Progenitor cell of endocrine pancreas (in vitro differentiated cells): Measurements from ENCODE around the gene LDOC1. TPM values are rescaled to one million over a fixed set of nuclear protein-coding genes. Genes with fewer than 3 reads are reported as not detected.
A peak's percentile ranks its signal among the peaks of the same experiment; 100 is the strongest.

ENCODE experiments used
- DNase-seq: peaks from one replicate; pipeline ENCODE4 v3.0.0; 2021; ENCODE audit warnings: low spot score; ENCODE audit not compliant: unreplicated experiment
- H3K27ac Mint-ChIP-seq: 2 replicates; pipeline ENCODE4 v1.8.0; 2021; ENCODE audit warnings: mild to moderate bottlenecking, moderate library complexity, mixed read lengths
- H3K27me3 Mint-ChIP-seq: 2 replicates; pipeline ENCODE4 v1.8.0; 2021; ENCODE audit warnings: mixed read lengths
- H3K36me3 Mint-ChIP-seq: 2 replicates; pipeline ENCODE4 v1.8.0; 2022; ENCODE audit warnings: mixed read lengths; ENCODE audit not compliant: insufficient read depth
- H3K4me1 Mint-ChIP-seq: 2 replicates; pipeline ENCODE4 v1.8.0; 2021; ENCODE audit warnings: low read depth, mixed read lengths
- H3K4me3 Mint-ChIP-seq: 2 replicates; pipeline ENCODE4 v1.8.0; 2021; ENCODE audit warnings: low read depth, mild to moderate bottlenecking, moderate library complexity, mixed read lengths
- H3K9me3 Mint-ChIP-seq: 2 replicates; pipeline ENCODE4 v1.8.0; 2021; ENCODE audit warnings: low read depth, mixed read lengths
- CTCF ChIP-seq: fragments of 200-600 bp; sonication (generic); IDR thresholded peaks from one replicate; pipeline ENCODE4 v1.5.0; 2021; ENCODE audit warnings: antibody characterized with exemption, mild to moderate bottlenecking; ENCODE audit not compliant: unreplicated experiment
- total RNA-seq: library from RNA; stranded (reverse); gene quantifications from 2 replicates; pipeline ENCODE4 v1.2.1, GENCODE V29; 2021

Gene LDOC1
- total RNA-seq, 1 donor from 2014 or later, result 59.8 TPM

DNA sequence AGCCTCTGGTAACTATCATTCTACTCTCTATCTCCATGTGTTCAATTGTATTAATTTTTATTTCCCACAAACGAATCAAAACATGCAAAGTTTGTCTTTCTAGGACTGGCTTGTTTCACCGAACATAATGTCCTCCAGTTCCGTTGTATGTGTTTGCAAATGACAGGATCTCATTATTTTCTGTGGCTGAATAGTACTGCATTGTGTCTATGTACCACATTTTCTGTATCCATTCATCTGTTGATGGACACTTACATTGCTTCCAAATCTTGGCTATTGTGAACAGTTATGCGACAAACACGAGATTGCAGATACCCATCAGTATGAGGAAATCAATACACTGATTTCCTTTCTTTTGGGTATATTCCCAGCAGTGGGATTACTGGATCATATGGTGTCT is 8.4 kb upstream of the LDOC1 start:
- Mint-ChIP-seq H3K9me3 (peaks cover 32% of the 10 kb centered on the region), H3K4me3 (no peak overlapping the region), H3K27ac (no peak overlapping the region), H3K4me1 (no peaks in the 10 kb centered on the region), H3K36me3 (peaks cover 6% of the 10 kb centered on the region), H3K27me3 (no peaks in the 10 kb centered on the region)
- TF ChIP-seq CTCF, result no peak
- DNase-seq, result no peak

DNA sequence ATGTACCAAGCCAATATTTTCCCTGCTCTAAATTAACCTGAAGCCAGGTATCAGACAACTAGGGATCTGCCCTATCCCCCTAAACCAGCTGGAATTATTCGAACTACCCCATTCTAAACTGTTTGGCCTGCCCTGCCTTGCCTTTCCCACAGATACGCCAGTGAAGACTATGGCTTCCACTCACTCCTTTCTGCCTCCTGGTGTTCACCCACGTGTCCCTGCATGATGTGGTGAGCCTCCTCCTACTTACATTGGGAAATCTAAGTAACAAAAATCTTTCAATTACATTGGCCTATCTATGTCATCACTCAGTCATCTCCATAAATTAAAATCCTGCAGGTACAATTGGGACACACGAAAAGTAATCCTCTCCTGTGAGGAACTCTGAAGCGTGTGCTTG is 6.1 kb upstream of the LDOC1 start:
- no peak for TF ChIP-seq CTCF
- Mint-ChIP-seq H3K4me1 (no peaks in the 10 kb centered on the region), H3K36me3 (peaks cover 2% of the 10 kb centered on the region), H3K4me3 (no peak overlapping the region), H3K9me3 (peaks cover 30% of the 10 kb centered on the region), H3K27ac (no peak overlapping the region), H3K27me3 (no peaks in the 10 kb centered on the region)
- DNase-seq, result no peak

- Mint-ChIP-seq H3K27ac (no peak overlapping the region), H3K4me1 (peaks cover 4% of the 10 kb centered on the region), H3K9me3 (peaks cover 19% of the 10 kb centered on the region), H3K27me3 (no peaks in the 10 kb centered on the region), H3K36me3 (no peaks in the 10 kb centered on the region), H3K4me3 (no peak overlapping the region)
- TF ChIP-seq CTCF, result no peak
- DNase-seq, result no peak
Observed at GRCh38 chrX:141180851-141181250, 3.9 kb upstream of the LDOC1 start.

- H3K4me3 Mint-ChIP-seq, result peak overlapping the region; percentile 91
- peak overlapping the region; percentile 58 for H3K27ac Mint-ChIP-seq
- no peak for DNase-seq
- peaks cover 2% of the 10 kb centered on the region for H3K36me3 Mint-ChIP-seq
- H3K4me1 Mint-ChIP-seq, result peaks cover 6% of the 10 kb centered on the region
- peaks cover 8% of the 10 kb centered on the region for H3K9me3 Mint-ChIP-seq
- no peaks in the 10 kb centered on the region for H3K27me3 Mint-ChIP-seq
- no peak for TF ChIP-seq CTCF
Observed at GRCh38 chrX:141175786-141176185, 1.1 kb downstream of the LDOC1 start.

DNA sequence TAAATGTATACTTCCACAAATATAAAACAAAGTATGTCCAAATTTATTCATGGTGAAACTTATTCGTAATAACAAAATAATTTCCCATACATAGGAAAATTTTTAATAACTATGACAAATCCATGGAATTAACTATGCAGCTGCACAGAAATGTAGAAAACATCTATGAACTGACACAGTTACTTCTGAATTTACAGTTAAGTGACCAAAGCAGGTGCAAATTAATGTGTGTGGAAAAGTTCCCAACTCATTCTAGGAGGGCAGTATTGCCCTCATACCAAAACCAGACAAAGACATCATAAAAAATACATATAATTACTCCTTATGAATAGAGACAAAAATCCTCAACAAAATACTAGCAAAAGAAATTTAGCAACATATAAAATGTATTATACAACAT is 12.5 kb downstream of the LDOC1 start:
- peaks cover 13% of the 10 kb centered on the region for H3K9me3 Mint-ChIP-seq
- peaks cover 3% of the 10 kb centered on the region for H3K36me3 Mint-ChIP-seq
- TF ChIP-seq CTCF, result no peak
- no peak overlapping the region for H3K4me3 Mint-ChIP-seq
- H3K27ac Mint-ChIP-seq, result no peak overlapping the region
- no peaks in the 10 kb centered on the region for H3K27me3 Mint-ChIP-seq
- no peaks in the 10 kb centered on the region for H3K4me1 Mint-ChIP-seq
- no peak for DNase-seq
